HG03378 (cell line): ENCODE measurements around the gene CD2AP.
"Not testable (repeated sequence)": the region's sequence is repeated elsewhere in the genome, so short reads cannot be mapped to it uniquely, and the experiment has no call there.

Source experiments
- ATAC-seq: cut with Tn5 transposase; IDR thresholded peaks from one replicate; pipeline ENCODE4 v1.9.1; 2021; ENCODE audit warnings: mild to moderate bottlenecking, moderate library complexity; ENCODE audit not compliant: unreplicated experiment

Gene CD2AP

GRCh38 chr6:47477497-47478232, at the start of gene CD2AP:
CD2AP (plus strand) TSS chr6:47477789; CDS start chr6:47478245, 456 bp downstream.
- ATAC-seq = peak; percentile 61

GRCh38 chr6:47428288-47428687, 49.3 kb upstream of the CD2AP start:
- no peak for ATAC-seq

GRCh38 chr6:47428746-47429664, 48.6 kb upstream of the CD2AP start:
- ATAC-seq = no peak

- no peak for ATAC-seq
These were observed 43.0 kb upstream of the CD2AP start for GRCh38 chr6:47434372-47435253.

- ATAC-seq = no peak
These were observed 42.4 kb upstream of the CD2AP start for GRCh38 chr6:47435254-47435612.

- ATAC-seq = peak; percentile 78
These were observed 40.0 kb upstream of the CD2AP start for GRCh38 chr6:47437592-47437991.

- ATAC-seq = peak; percentile 77
These were observed 38.9 kb upstream of the CD2AP start for GRCh38 chr6:47438481-47439347.

- ATAC-seq = peak; percentile 25
These were observed 38.3 kb upstream of the CD2AP start for GRCh38 chr6:47439348-47439668.

GRCh38 chr6:47440719-47441118, 36.9 kb upstream of the CD2AP start:
- peak; percentile 72 for ATAC-seq

- not testable (repeated sequence) for ATAC-seq
These were observed 32.6 kb upstream of the CD2AP start for GRCh38 chr6:47444964-47445363.

GRCh38 chr6:47446669-47447330, 30.8 kb upstream of the CD2AP start:
- no peak for ATAC-seq

- no peak for ATAC-seq
These were observed 29.9 kb upstream of the CD2AP start for GRCh38 chr6:47447722-47448121.

GRCh38 chr6:47451162-47451561, 26.4 kb upstream of the CD2AP start:
- ATAC-seq = no peak

GRCh38 chr6:47452899-47453298, 24.7 kb upstream of the CD2AP start:
- ATAC-seq = no peak

- no peak for ATAC-seq
These were observed 24.1 kb upstream of the CD2AP start for GRCh38 chr6:47453372-47453936.

- ATAC-seq = no peak
These were observed 22.7 kb upstream of the CD2AP start for GRCh38 chr6:47454713-47455396.

- peak; percentile 55 for ATAC-seq
These were observed 21.9 kb upstream of the CD2AP start for GRCh38 chr6:47455533-47456209.

- ATAC-seq = no peak
These were observed 21.0 kb upstream of the CD2AP start for GRCh38 chr6:47456536-47456975.
